ENCODE measurements around the gene ZC3HAV1. TPM values are rescaled to one million over a fixed set of nuclear protein-coding genes. Genes with fewer than 3 reads are reported as not detected.

Gene ZC3HAV1
- total and polyA plus RNA-seq, 10 of the 15 experiments (the other 5 are each of a cell fraction or from before 2014, with no cell fraction given), result 18.5 to 55.3 (median 44.7) TPM

DNA sequence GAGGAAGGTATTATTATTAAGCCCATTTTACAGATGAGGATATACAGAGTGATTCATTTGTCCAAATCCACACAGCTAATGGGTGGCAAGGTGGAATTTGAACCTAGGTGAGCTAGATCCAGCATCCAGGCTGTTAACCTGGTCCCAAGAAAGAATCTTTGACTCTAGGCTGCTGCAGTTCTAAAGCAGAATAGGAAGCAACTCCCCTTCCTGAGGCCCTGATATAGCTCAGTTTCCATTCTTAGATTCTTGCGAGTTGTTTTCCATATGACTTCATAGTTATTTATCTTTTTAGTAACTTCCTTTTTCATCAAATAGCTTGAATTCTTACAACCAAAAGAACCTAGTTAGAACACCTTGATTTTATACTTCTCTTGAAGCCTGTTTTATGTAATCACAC, 49.6 kb downstream of the ZC3HAV1 start:
- ChIA-PET CTCF (interaction anchor here (0.6 to 2.6 kb wide), 7 partner anchors 10 to 173 kb away, joined by 3 to 20 read pairs (median 3); no protein-coding TSS in a partner anchor), SMC1A (ENCODE audit: uncharacterized antibody, unreplicated experiment) (interaction anchor here (1.1 to 1.5 kb wide), 3 partner anchors 9 to 38 kb away, joined by 4 to 6 read pairs (median 4); no protein-coding TSS in a partner anchor), POLR2A (interaction anchor here (0.6 to 1.5 kb wide), 3 partner anchors 18 to 189 kb away, joined by 3 to 10 read pairs (median 5); no protein-coding TSS in a partner anchor), RAD21 (ENCODE audit: unreplicated experiment) (interaction anchor here (0.9 to 1.0 kb wide), 2 partner anchors 9 to 17 kb away, joined by 3 read pairs; no protein-coding TSS in a partner anchor)
- intact Hi-C loops (cut with micrococcal nuclease; ENCODE audit: unreplicated experiment) (no loop called here), in situ Hi-C loops (cut with MboI) (no loop called here)
- Histone ChIP-seq H3K4me1 (ENCODE audit: control insufficient read depth, insufficient read depth, low read length) (no peaks in the 10 kb centered on the region), H3K4me2 (ENCODE audit: control insufficient read depth, insufficient read depth) (no peak overlapping the region), H3K27ac (ENCODE audit: control insufficient read depth, insufficient read depth) (peak overlapping the region; percentile 18; the same call in 1 of the 2 replicates), H2AFZ (ENCODE audit: control insufficient read depth, low read depth, low read length) (no peak overlapping the region), H3K9ac (ENCODE audit: control insufficient read depth, insufficient read depth, low read length) (no peak overlapping the region), H4K20me1 (ENCODE audit: control insufficient read depth, insufficient read depth) (no peaks in the 10 kb centered on the region; the same call in none of the 2 replicates), H3K27me3 (replicated peaks in 1 of 2; ENCODE audit: control insufficient read depth in 2 of 2, insufficient read depth in 2 of 2, low read length in 1 of 2) (no peaks in the 10 kb centered on the region), H3K9me3 (replicated peaks; ENCODE audit: control insufficient read depth, insufficient read depth, low read length) (no peaks in the 10 kb centered on the region), H3K79me2 (ENCODE audit: control insufficient read depth, insufficient read depth, low read length) (no peaks in the 10 kb centered on the region), H3K36me3 (ENCODE audit: control insufficient read depth in 2 of 2, insufficient read depth in 2 of 2, low read length in 1 of 2) (peaks cover 11 to 24% of the 10 kb centered on the region in 2 experiments), H3K4me3 (no peak overlapping the region)
- FAIRE-seq (no peak), ATAC-seq (no peak), DNase-seq (ENCODE audit: low read depth, low spot score) (no peak)
- TF ChIP-seq NR2C1 (IDR thresholded peaks at IDR 0.05) (no peak), STAT1 (conservative IDR thresholded peaks at IDR 0.05) (no peak), RFX5 (IDR thresholded peaks at IDR 0.05; ENCODE audit: low read depth, low read length) (no peak)
- no TSS peak for BruUV-seq (replicated peaks)
- WGBS (ENCODE audit: insufficient coverage, insufficient replicate concordance, low lambda C conversion rate, missing lambda C conversion rate), result 0% methylated on average over 1 of the region's 1 CpG

DNA sequence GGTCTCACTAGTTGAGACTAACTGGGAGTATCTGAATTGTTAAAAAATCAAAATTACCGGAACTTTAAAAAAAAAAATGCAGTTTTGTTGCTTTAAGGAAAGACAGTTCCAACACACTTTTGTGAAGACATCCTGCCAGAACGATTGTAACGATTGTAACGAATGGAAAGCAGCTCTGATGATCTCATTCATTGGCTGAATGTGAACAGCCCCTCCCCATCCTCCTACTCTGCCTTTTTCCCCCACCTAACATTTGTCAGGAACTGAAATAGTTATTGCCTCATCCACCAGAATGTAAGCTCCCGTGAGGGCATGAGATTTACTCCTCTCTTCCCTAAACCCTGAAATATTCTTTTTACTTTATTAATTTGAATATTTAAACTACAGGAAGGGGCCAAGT, 50.6 kb downstream of the ZC3HAV1 start:
- Histone ChIP-seq H3K27me3 (replicated peaks in 1 of 2; ENCODE audit: control insufficient read depth in 2 of 2, insufficient read depth in 2 of 2, low read length in 1 of 2) (no peaks in the 10 kb centered on the region), H3K4me2 (ENCODE audit: control insufficient read depth, insufficient read depth) (no peak overlapping the region), H4K20me1 (ENCODE audit: control insufficient read depth, insufficient read depth) (no peaks in the 10 kb centered on the region; the same call in 1 of the 2 replicates), H3K9me3 (replicated peaks; ENCODE audit: control insufficient read depth, insufficient read depth, low read length) (no peaks in the 10 kb centered on the region), H3K27ac (ENCODE audit: control insufficient read depth, insufficient read depth) (no peak overlapping the region), H3K4me1 (ENCODE audit: control insufficient read depth, insufficient read depth, low read length) (no peaks in the 10 kb centered on the region), H3K36me3 (ENCODE audit: control insufficient read depth in 2 of 2, insufficient read depth in 2 of 2, low read length in 1 of 2) (peaks cover 15 to 27% of the 10 kb centered on the region in 2 experiments), H3K4me3 (no peak overlapping the region), H3K9ac (ENCODE audit: control insufficient read depth, insufficient read depth, low read length) (no peak overlapping the region), H2AFZ (ENCODE audit: control insufficient read depth, low read depth, low read length) (no peak overlapping the region), H3K79me2 (ENCODE audit: control insufficient read depth, insufficient read depth, low read length) (no peaks in the 10 kb centered on the region)
- no peak for ATAC-seq
- ChIA-PET POLR2A (interaction anchor here (0.7 to 1.5 kb wide), 2 partner anchors 17 to 227 kb away, joined by 3 to 4 read pairs; no protein-coding TSS in a partner anchor), RAD21 (ENCODE audit: unreplicated experiment) (no interaction called here), CTCF (interaction anchor here (0.7 to 2.6 kb wide), 5 partner anchors 8 to 173 kb away, joined by 3 to 20 read pairs (median 3); no protein-coding TSS in a partner anchor), SMC1A (ENCODE audit: uncharacterized antibody, unreplicated experiment) (no interaction called here)
- DNase-seq (ENCODE audit: low read depth, low spot score), result no peak
- intact Hi-C loops (cut with micrococcal nuclease; ENCODE audit: unreplicated experiment), result no loop called here
- FAIRE-seq, result no peak
- WGBS (ENCODE audit: insufficient coverage, insufficient replicate concordance, low lambda C conversion rate, missing lambda C conversion rate), result 91% methylated on average over 5 of the region's 5 CpGs
- TF ChIP-seq HCFC1 (IDR thresholded peaks at IDR 0.05; ENCODE audit: low read length) (no peak), RUNX3 (IDR thresholded peaks at IDR 0.05; ENCODE audit: low read length) (no peak), LARP7 (IDR thresholded peaks at IDR 0.05) (no peak)
- BruUV-seq (replicated peaks), result no TSS peak
- in situ Hi-C loops (cut with MboI), result no loop called here

Data from GM12878 (cell line).